HEK293 (cell line): ENCODE results near the gene SMAD7.

ENCODE experiments used
- YY1 ChIP-seq: fragments of 450-650 bp; formaldehyde crosslinking; IDR thresholded peaks from 2 replicates; pipeline ENCODE4 v1.5.1; 2018; ENCODE audit warnings: missing biosample characterization, missing genetic modification characterization
- ZNF274 ChIP-seq, 2 experiments: fragments of 200-500 bp in 1 of 2; fragments of 450-650 bp in 1 of 2; sonication (Bioruptor generic) in 1 of 2; formaldehyde crosslinking in 1 of 2; IDR thresholded peaks; 2 replicates each; pipeline versions ENCODE4 v1.5.1 to v1.6.1; 2014 to 2016; ENCODE audit warnings: borderline replicate concordance in 1 of 2, inconsistent platforms in 1 of 2, low read length in 1 of 2, missing biosample characterization in 1 of 2, missing genetic modification characterization in 1 of 2
- ZNF302 ChIP-seq: fragments of 450-650 bp; formaldehyde crosslinking; IDR thresholded peaks from 2 replicates; pipeline ENCODE4 v1.5.1; 2016; ENCODE audit warnings: missing biosample characterization, missing genetic modification characterization, low read depth
- ZNF549 ChIP-seq: fragments of 450-650 bp; IDR thresholded peaks from 2 replicates; pipeline ENCODE4 v1.5.1; 2018; ENCODE audit warnings: missing biosample characterization, missing genetic modification characterization, mild to moderate bottlenecking, inconsistent platforms, moderate library complexity
- ZNF629 ChIP-seq: fragments of 450-650 bp; formaldehyde crosslinking; IDR thresholded peaks from 2 replicates; pipeline ENCODE4 v1.5.1; 2017; ENCODE audit warnings: missing biosample characterization, missing genetic modification characterization
- TF ChIP-seq, protein P1 (sequence below): fragments of 450-650 bp; formaldehyde crosslinking; IDR thresholded peaks from 2 replicates; pipeline ENCODE4 v1.5.1; 2016; ENCODE audit warnings: missing biosample characterization, missing genetic modification characterization
- TF ChIP-seq, protein P2 (sequence below): fragments of 450-650 bp; IDR thresholded peaks from 2 replicates; pipeline ENCODE4 v1.5.1; 2018; ENCODE audit warnings: missing biosample characterization, missing genetic modification characterization
- TF ChIP-seq, protein P3 (sequence below): fragments of 450-650 bp; formaldehyde crosslinking; IDR thresholded peaks from 2 replicates; pipeline ENCODE4 v1.5.1; 2016; ENCODE audit warnings: missing biosample characterization, missing genetic modification characterization
- TF ChIP-seq, protein P4 (sequence below): fragments of 450-650 bp; formaldehyde crosslinking; IDR thresholded peaks from 2 replicates; pipeline ENCODE4 v1.5.1; 2016; ENCODE audit warnings: missing biosample characterization, missing genetic modification characterization

DNA sequence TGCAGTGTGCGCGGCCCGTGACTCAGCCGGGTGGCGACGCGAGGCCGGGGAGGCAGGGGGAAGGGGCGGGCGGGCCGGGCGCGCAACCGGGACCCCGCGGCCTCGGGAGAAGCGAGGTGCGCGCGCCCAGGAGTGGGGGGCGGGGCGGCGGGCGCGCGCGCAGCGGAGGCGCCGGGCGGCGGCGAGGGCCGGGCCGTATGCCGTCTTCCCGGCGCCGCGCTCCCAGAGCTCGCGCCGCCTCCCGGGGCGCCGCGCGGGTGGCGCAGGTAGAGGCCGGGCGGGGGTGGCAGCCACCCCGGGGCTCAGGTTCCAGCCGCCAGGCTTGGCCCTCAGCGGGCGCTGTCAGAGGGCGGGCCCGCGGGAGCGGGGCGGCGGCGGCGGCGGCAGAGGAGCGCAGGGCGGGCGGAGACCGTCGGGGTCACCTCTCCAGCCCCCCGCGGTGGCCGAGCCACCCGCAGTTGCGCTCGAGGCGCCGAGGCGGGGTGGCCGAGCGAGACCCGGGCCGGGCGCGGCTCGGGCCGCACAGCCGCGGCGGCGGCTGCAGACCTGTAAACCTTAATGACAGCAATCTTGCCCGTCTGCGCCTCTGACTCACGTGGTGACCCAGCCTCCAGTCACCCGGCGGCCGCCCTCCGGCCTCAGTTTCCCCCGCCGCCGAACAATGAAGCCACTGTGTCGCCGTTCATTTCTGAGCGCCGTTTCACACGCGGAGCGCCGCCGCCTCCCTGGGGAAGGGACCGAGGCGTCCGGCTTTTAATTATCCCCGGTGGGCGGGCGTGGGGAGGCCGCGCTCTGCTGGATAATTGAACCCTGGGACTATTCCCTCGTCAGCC lies 25.3 kb upstream of the SMAD7 start:
- TF ChIP-seq, protein P1, sequence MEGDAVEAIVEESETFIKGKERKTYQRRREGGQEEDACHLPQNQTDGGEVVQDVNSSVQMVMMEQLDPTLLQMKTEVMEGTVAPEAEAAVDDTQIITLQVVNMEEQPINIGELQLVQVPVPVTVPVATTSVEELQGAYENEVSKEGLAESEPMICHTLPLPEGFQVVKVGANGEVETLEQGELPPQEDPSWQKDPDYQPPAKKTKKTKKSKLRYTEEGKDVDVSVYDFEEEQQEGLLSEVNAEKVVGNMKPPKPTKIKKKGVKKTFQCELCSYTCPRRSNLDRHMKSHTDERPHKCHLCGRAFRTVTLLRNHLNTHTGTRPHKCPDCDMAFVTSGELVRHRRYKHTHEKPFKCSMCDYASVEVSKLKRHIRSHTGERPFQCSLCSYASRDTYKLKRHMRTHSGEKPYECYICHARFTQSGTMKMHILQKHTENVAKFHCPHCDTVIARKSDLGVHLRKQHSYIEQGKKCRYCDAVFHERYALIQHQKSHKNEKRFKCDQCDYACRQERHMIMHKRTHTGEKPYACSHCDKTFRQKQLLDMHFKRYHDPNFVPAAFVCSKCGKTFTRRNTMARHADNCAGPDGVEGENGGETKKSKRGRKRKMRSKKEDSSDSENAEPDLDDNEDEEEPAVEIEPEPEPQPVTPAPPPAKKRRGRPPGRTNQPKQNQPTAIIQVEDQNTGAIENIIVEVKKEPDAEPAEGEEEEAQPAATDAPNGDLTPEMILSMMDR, result no peak
- TF ChIP-seq, protein P2, sequence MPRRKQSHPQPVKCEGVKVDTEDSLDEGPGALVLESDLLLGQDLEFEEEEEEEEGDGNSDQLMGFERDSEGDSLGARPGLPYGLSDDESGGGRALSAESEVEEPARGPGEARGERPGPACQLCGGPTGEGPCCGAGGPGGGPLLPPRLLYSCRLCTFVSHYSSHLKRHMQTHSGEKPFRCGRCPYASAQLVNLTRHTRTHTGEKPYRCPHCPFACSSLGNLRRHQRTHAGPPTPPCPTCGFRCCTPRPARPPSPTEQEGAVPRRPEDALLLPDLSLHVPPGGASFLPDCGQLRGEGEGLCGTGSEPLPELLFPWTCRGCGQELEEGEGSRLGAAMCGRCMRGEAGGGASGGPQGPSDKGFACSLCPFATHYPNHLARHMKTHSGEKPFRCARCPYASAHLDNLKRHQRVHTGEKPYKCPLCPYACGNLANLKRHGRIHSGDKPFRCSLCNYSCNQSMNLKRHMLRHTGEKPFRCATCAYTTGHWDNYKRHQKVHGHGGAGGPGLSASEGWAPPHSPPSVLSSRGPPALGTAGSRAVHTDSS, result no peak
- TF ChIP-seq ZNF549, result no peak
- TF ChIP-seq, protein P3, sequence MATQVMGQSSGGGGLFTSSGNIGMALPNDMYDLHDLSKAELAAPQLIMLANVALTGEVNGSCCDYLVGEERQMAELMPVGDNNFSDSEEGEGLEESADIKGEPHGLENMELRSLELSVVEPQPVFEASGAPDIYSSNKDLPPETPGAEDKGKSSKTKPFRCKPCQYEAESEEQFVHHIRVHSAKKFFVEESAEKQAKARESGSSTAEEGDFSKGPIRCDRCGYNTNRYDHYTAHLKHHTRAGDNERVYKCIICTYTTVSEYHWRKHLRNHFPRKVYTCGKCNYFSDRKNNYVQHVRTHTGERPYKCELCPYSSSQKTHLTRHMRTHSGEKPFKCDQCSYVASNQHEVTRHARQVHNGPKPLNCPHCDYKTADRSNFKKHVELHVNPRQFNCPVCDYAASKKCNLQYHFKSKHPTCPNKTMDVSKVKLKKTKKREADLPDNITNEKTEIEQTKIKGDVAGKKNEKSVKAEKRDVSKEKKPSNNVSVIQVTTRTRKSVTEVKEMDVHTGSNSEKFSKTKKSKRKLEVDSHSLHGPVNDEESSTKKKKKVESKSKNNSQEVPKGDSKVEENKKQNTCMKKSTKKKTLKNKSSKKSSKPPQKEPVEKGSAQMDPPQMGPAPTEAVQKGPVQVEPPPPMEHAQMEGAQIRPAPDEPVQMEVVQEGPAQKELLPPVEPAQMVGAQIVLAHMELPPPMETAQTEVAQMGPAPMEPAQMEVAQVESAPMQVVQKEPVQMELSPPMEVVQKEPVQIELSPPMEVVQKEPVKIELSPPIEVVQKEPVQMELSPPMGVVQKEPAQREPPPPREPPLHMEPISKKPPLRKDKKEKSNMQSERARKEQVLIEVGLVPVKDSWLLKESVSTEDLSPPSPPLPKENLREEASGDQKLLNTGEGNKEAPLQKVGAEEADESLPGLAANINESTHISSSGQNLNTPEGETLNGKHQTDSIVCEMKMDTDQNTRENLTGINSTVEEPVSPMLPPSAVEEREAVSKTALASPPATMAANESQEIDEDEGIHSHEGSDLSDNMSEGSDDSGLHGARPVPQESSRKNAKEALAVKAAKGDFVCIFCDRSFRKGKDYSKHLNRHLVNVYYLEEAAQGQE (tag by site-specific recombination), result no peak
- TF ChIP-seq YY1 (tag by site-specific recombination), result no peak
- TF ChIP-seq, protein P4, sequence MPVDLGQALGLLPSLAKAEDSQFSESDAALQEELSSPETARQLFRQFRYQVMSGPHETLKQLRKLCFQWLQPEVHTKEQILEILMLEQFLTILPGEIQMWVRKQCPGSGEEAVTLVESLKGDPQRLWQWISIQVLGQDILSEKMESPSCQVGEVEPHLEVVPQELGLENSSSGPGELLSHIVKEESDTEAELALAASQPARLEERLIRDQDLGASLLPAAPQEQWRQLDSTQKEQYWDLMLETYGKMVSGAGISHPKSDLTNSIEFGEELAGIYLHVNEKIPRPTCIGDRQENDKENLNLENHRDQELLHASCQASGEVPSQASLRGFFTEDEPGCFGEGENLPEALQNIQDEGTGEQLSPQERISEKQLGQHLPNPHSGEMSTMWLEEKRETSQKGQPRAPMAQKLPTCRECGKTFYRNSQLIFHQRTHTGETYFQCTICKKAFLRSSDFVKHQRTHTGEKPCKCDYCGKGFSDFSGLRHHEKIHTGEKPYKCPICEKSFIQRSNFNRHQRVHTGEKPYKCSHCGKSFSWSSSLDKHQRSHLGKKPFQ (tag by site-specific recombination), result no peak
- no peak for TF ChIP-seq ZNF629 (tag by site-specific recombination)
- TF ChIP-seq ZNF274 (IDR thresholded peaks at IDR 0.05; ENCODE audit: low read length), result no peak
- no peak for TF ChIP-seq ZNF274 (tag by site-specific recombination; IDR thresholded peaks at IDR 0.05; ENCODE audit: borderline replicate concordance)
- TF ChIP-seq ZNF302 (tag by site-specific recombination), result no peak
